Islet precursor cell (in vitro differentiated cells): Measurements from ENCODE around the gene CCDC51.

ENCODE experiments used
- DNase-seq: peaks from one replicate; pipeline ENCODE4 v3.0.0-alpha.2; 2018

CCDC51 gene

DNA sequence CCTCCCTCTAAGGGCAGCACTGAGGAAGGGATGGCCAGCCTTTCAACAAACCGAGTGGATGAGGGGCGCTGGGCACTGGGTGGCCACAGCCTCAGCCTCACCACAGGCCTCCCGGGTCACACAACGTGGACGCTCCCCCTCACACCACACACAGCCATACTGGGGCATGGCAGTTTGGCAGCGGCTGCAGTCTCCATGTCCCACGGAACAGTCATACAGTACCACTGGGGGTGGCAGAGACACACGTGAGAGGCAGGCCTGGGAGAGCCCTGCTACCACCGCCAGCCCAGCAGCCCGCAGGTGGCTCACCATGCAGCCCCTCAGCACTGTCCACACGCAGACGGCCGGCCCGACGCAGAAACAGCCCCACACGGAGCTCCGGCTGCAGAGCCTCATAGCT lies 21.8 kb downstream of the CCDC51 start:
- DNase-seq, result no peak

DNA sequence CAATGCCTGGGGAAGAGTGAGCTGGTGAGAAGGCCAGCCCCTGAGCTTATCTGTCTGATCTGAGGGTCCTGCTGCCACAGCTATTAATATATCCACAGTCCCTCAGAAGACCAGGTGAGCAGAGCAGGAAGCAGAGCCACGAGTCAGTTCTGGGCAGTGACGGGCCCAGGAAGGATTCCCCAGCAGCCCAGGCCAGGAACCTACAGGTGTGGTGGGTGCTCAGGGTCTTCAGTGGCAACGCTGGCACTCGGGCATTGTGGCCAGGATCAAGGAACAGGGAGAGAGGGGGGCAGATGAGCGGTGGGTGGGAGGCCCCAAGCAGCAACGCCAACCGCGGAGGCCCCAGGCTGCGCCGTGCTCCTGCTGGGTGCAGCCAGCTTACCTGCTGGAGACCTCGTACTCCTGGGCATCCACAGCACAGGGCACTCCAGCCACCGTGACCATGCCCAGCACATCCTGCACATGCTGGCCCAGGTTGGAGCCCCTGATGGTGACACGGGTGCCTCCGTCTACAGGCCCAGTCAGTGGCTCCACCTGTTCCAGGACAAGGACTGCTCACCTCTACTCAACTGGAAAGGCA lies 22.3 kb downstream of the CCDC51 start:
- DNase-seq, result no peak

- no peak for DNase-seq
Observed at GRCh38 chr3:48416546-48416945, 23.4 kb downstream of the CCDC51 start.

- DNase-seq, result no peak
Observed at GRCh38 chr3:48416091-48416505, 23.8 kb downstream of the CCDC51 start.

DNA sequence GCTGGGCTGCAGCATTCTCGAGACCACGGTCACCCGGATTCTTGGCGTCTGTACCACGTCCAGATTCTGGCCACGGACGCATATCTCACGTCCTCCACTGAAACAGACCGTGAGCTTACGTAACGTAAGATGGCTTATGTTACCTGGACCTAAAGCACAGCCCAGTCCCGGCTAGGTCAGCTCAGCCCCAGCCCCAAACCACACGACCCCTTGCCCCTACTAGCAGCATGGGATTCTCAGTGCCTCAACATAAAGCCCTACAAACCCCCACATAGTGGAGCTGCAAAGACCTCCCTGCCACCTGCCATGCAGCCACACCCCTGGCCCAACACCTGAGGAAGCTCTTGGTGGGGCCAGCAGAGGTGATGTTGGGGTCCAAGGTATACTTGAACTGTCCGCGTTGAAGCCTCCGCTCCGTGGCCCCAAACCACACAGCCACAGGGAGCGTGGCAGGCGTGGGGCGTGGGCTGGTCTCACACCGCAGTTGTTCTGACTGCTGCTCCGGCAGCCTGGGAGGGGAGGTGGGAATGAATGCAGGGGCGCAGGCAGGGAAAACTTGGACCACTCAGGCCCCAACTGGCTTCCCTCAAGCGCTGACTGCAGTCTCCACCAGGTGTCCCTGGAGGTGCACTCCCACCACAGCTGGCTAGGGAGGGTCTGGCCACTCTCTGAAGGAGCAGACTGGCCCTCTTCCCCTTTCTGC lies 24.5 kb downstream of the CCDC51 start:
- no peak for DNase-seq

GRCh38 chr3:48414376-48415250 lies 25.3 kb downstream of the CCDC51 start:
- DNase-seq, result no peak

- DNase-seq, result no peak
Observed at GRCh38 chr3:48413611-48414010, 26.3 kb downstream of the CCDC51 start.

DNA sequence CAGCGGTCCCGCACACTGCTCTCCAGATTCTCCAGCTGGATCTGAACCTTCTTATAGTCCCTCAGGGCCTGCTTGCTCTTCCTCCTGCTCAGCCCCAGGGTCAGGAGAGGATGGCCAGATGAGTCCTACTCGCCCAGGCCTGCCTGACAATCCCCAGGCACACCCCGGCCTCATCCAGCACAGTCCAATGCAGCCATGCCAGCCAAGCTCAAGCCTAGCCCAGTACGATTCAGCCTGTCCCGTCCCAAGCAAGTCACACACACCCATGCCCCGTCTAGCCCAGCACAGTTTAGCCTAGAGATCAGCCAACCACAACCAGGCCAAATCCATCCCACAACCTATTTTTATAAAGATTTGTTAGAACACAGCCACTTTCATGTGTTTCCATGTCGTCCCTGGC lies 26.8 kb downstream of the CCDC51 start:
- DNase-seq, result no peak

- no peak for DNase-seq
Observed at GRCh38 chr3:48412375-48413001, 27.4 kb downstream of the CCDC51 start.

DNA sequence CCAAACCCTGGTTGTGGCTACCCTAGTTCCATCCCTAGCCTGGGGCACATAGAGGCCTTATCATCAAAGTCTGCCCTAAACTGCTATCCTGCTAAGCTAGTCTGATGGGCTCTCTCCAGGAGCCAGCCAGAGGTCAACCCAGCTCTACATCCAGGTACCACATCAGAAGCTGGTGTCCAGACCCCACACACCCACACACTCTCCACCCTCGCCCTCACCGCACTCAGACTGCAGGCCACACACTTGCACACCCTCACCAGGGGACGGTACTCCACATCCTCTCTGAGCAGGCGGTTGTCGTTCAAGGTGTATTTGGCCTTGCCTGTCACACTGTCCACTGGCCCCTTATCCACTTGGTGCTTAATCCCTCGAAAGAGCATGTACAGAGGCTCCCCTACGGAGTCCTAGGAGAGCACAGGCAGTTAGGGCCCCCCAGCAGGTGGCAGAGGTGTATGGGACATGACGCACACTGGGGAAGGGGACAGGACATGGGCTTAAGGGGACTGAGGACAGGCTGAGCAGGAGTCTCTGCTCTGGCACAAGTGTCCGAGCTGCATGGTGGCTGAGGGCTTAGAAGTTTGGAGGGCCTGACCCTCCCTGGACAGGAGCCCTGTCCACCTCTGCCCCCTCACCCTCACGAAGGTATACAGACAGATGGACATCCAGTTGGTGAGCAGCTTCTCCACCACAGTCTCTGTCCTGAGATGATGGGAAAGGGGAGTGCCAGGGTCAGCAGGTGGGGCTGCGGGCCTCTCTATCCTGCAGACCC lies 28.1 kb downstream of the CCDC51 start:
- DNase-seq, result no peak

- no peak for DNase-seq
Observed at GRCh38 chr3:48411041-48411588, 28.8 kb downstream of the CCDC51 start.

DNA sequence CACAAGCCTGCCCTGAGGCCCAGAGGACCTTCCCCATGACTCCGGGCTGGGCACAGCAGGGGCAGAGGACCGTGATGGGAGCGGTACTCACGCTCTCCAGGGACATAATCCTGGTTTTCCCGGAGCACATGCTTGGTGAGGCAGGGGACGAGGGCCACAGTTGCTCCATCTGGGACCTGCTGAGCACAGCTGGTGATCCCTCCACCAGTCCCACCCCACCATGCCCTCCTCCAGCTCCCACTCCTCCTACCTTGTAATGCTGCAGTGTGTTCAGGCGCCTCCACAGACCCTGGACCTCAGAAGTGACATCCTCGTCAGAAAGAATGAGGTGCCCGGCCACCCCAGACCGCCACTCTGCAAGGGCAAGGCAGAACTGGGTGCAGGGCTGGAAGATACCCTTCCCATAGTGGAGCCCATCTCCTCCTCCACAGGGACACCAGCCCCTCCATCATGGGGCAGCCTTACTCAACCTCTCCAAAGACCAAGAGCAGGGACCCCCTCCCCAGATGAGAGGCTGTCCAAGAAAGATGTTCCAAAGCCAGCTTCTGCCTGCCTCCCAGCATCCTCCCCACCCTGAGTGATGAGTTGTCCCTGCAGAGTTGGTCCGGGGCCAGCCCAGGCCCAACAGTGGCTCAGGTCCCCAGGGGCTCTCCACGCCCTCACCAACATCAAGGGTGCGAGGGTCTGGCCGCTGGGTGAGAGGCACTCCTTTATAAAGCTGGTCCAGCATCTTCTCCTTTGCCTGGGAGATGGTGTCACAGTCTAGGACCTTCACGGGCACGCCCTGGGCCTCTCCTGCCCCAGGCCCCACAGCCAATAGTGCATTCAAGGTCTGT lies 29.5 kb downstream of the CCDC51 start:
- DNase-seq, result peak; percentile 40

GRCh38 chr3:48409291-48410201 lies 30.4 kb downstream of the CCDC51 start:
- peak; percentile 43 for DNase-seq

DNA sequence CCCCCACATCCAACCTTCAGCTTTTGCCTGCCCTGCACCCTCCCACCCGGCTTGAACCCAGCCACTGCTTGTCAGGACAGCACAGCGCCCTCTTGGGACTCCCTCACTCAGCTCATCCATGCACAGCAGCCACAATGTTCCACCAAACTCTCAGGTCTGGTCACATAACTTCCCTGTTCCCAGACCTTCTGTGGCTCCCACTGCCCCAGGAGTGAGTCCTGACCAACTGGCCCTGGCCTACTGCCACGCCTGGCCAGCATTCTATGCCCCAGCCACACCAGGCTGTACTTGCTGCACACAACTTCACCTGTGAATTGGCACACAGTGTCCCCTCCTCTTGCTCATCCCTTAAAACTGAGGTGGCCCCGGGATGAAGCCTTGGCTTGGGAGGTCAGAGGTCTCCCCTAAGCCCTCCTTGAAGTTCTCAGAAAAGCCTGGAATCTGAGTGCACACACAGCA lies 31.1 kb downstream of the CCDC51 start:
- DNase-seq, result peak; percentile 44

GRCh38 chr3:48407542-48408099 lies 32.3 kb downstream of the CCDC51 start:
- DNase-seq, result no peak

DNA sequence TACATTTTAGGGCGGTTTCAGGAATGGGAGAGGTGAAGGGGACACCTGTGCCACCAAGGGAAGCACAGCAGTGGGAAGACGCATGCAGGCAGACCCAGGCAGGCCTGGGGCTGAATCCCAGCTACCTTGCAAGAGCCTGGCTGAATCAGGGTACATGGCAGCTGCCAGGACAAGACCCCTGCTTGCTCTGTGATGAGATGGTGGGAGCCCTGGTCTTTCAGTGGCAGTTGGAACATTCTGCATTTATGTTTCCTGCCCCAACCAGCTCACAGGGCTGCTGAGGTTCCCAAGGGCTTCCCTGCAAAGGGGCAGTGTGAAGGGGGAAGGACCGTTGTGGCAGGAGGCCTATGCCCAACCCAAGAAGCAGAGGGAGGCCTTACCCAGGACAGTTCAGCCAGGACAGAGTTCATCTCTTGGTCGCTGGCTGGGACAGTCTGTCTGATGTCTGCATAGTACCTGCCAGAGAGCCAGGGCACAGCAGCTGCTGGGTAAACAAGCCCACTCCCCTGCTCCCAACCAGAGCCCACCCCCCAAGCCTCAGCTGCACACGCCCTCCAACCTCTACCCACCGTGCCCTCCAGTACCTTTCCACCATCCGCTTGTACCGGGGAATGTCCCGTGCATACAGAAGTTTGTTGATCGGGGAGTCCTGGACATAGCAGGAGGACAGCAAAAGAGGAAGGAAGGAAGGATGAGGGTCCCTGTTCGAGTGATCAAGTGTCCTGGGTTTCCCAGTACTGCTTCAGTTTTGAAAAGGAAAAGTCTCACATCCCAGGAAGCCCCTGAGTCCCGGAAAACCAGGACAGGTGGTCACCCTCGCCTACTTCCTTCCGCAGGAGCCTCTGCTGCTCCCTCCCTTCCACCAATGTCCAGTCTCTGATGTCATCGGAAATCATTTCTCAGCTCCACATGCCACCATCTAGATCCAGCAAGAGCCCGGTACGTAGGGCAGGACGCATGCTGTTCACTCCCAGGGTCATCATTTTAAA lies 33.2 kb downstream of the CCDC51 start:
- DNase-seq, result peak; percentile 51

GRCh38 chr3:48405971-48406370 lies 33.9 kb downstream of the CCDC51 start:
- DNase-seq, result no peak

GRCh38 chr3:48405343-48405881 lies 34.5 kb downstream of the CCDC51 start:
- peak; percentile 44 for DNase-seq
